Activated CD4-positive, alpha-beta T cell treated with anti-CD3 and anti-CD28 coated beads, Interleukin-2, amount 50 U/mL, for 4 hours (primary cell): Measurements from ENCODE around the gene TMEM150A.
"Not testable (repeated sequence)": the region's sequence is repeated elsewhere in the genome, so short reads cannot be mapped to it uniquely, and the experiment has no call there.

Source experiments
- DNase-seq, 2 experiments: peaks; one replicate each; pipeline ENCODE4 v3.0.0-alpha.2; 2020

Gene TMEM150A

DNA sequence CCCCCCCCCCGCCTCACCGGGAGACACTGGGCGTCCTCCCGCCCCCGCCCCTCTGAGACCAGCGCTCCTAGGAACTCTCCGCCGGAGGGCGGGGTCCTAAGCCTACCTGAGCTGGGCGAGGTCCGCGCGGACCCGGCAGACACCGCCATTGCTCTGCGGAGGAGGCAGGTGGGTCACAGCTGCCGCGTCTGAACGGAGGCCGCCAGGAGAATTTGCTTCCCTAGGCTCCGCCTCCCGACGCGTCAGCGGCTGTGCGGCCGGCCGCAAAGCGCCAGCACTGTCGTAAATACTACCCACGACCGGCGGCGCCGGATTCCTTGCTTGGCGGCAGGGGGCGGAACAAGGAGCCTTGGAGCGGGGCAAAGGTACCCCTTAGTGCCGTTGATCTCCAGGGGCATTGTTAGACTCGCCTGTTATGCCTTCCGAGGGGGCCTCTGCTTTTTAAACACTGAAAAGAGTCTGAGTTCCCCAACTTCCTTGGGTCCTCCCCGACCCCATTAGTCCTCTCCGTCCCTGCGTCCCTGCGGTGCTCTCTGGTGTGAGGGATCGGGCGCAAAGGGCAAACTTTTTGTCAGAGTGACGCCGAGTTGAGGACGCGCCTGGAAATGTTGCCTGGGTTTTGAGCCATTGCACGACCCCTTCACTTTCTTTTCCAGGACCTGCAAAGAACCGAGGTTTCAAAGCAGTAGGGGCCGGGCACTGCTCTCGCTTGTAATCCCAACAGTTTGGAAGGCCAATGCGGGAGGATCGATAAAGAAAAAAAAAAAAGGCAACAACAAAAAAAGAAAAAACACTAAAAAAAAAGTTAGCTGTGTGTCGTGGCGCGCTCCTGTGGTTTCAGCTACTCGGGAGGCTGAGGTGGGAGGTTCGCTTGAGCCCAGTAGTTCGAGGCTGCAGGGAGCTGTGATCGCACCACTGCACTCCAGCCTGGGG is 41.0 kb downstream of the TMEM150A start, which contains the start of gene GGCX:
Gene GGCX, minus strand, starts transcription at position 214 of the 933 bp plus-strand sequence. Its CDS starts 65 bp downstream, at position 149.
- DNase-seq: peak; percentile 93 to 94

- peak in 1 of 2 experiments; percentile 36 for DNase-seq
Observed at GRCh38 chr2:85560812-85561279, 41.7 kb downstream of the TMEM150A start.

- DNase-seq: not testable (repeated sequence)
Observed at GRCh38 chr2:85560403-85560726, 42.1 kb downstream of the TMEM150A start.

- no peak for DNase-seq
Observed at GRCh38 chr2:85558160-85558559, 44.3 kb downstream of the TMEM150A start.

DNA sequence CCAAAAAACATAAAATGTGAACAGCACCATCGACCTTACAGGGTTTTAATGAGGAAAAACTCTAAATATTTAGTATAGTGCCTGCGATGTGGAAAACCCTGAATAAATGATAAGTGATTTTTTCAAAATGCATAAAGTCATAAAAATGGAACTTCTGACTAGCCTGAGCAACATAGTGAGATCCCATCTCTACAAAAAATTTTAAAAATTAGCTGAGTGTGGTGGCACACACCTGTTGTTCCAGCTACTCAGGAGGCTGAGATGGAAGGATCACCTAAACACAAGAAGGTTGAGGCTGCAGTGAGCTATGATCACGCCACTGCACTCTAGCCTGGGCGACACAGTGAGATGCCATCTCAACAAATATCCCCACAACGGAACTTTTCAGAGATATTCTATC is 45.4 kb downstream of the TMEM150A start:
- no peak for DNase-seq

- no peak for DNase-seq
Observed at GRCh38 chr2:85554980-85555612, 47.4 kb downstream of the TMEM150A start.

DNA sequence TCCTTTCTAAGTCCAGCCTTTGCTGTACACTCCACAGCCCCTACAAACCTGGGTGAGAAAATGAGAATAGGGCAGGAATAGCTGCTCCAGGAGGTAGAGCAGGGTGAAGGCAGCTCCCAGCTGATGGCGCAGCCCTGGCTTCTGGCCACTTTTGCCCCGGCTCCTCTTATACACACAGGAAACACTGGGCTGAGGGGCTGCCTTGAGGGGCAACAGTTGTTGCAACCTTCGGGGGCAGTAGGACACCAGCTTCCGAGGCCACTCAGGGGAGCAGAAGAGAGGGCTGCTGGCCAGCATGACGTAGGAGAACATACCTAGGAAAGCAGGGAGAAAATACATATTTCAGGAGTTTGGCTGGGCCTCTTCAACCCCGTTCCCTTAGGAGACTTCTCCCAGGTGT is 49.3 kb downstream of the TMEM150A start:
- no peak for DNase-seq

DNA sequence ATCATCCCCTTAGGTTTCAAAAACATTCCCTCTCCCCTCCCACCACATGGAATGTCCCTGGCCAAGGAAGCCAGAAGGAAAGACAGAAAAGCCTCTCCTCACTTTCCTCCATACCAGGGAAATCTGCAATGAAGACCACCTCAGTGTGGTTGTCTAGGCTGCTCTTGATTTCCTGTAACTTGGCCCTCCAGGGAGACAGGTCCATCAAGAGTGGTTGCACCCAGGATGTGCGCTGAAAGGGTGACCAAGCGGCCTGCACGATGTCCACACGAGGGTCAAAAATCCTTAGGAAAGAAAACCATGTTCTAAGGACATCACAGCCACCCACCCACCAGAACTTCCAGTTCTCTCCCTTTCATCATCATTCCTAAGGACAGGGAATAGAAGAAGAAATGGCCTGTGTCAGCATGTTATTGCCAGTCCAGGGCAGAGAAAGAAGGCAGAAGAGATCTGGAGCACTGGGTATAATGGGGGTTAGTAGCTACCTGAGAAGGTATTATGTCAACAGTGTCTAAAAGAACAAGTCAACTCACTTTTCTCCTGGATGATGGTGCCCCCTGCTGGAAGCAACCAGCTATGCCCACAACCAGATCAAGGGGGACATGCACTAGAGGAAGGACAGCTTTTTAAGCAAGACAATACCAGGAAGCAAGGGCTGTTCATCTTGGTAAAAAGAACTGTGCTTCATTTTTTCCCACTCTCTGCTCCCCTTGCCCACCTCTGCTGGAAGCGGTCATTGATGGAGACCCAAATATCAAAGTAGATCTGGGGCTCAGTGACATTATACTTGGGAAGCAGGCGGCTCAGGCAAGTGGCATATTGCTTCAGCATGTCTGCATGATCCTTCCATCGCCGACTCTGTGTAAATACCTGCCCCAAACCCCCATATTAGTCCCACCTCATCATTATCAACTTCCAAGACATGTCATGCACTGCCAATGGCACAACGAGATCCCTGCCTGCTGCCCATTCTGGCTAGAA is 50.5 kb downstream of the TMEM150A start:
- peak; percentile 87 to 91 for DNase-seq

GRCh38 chr2:85550486-85550885 is 52.0 kb downstream of the TMEM150A start:
- no peak for DNase-seq

GRCh38 chr2:85549826-85550225 is 52.7 kb downstream of the TMEM150A start:
- no peak for DNase-seq

GRCh38 chr2:85549095-85549494 is 53.4 kb downstream of the TMEM150A start:
- no peak for DNase-seq

GRCh38 chr2:85548608-85548900 is 53.9 kb downstream of the TMEM150A start:
- DNase-seq: no peak
